Gastrocnemius medialis (tissue), 4 donors: Measurements from ENCODE around the gene MOBP. TPM values are rescaled to one million over a fixed set of nuclear protein-coding genes. Genes with fewer than 3 reads are reported as not detected.

Experiments
- ATAC-seq, 2 donors: fragments of 150-250 bp; one replicate each; pipeline ENCODE4 v1.9.1; 2016
- DNase-seq, 2 donors: peaks; one replicate each; pipeline ENCODE4 v3.0.0-alpha.2; 2019
- H3K27ac ChIP-seq, 4 donors: fragments of 200-600 bp; sonication (generic); 1 replicate in 1 of 4; 2 replicates in 3 of 4; pipeline ENCODE4 v1.5.1; 2016 to 2018; ENCODE audit warnings: mild to moderate bottlenecking in 2 of 4, moderate library complexity in 1 of 4
- H3K27me3 ChIP-seq, 3 donors: fragments of 200-600 bp; sonication (generic) in 2 of 3; 1 replicate in 1 of 3; 2 replicates in 2 of 3; pipeline versions ENCODE4 v1.5.1 to v1.6.0; 2016 to 2019; ENCODE audit warnings: mild to moderate bottlenecking in 1 of 3, moderate library complexity in 1 of 3
- H3K36me3 ChIP-seq, 2 donors: fragments of 200-600 bp; sonication (generic) in 1 of 2; one replicate each; pipeline ENCODE4 v1.5.1; 2017 to 2018
- H3K4me1 ChIP-seq, 2 donors: fragments of 200-600 bp; sonication (generic) in 1 of 2; one replicate each; pipeline ENCODE4 v1.5.1; 2016 to 2017; ENCODE audit warnings: mild to moderate bottlenecking in 2 of 2
- H3K4me3 ChIP-seq, 4 donors: fragments of 200-600 bp; sonication (generic) in 3 of 4; 1 replicate in 1 of 4; 2 replicates in 3 of 4; pipeline ENCODE4 v1.5.1; 2016 to 2019; ENCODE audit warnings: mild to moderate bottlenecking in 2 of 4
- H3K9me3 ChIP-seq, 3 donors: fragments of 200-600 bp; sonication (generic) in 2 of 3; 1 replicate in 1 of 3; 2 replicates in 2 of 3; pipeline ENCODE4 v1.5.1; 2016 to 2019
- POLR2A ChIP-seq, 2 donors: fragments of 450-650 bp; IDR thresholded peaks; one replicate each; pipeline ENCODE4 v1.6.1; 2017; ENCODE audit warnings: antibody characterized with exemption in 2 of 2, mild to moderate bottlenecking in 2 of 2, moderate library complexity in 2 of 2
- in situ Hi-C, 4 donors: fragments of 200-750 bp; cut with MboI; loops; one replicate each; pipeline versions ENCODE4 v1.15.0 to v1.8.0; 2017; ENCODE audit warnings: low sequenced_read_pairs in 4 of 4
- intact Hi-C: fragments of 100-400 bp; cut with DNase I; formaldehyde crosslinking; loops from one replicate; pipeline ENCODE4 v1.15.1; 2023; ENCODE audit warnings: low total_unique reads
- total RNA-seq, 4 donors: library from RNA; depleted of rRNA; stranded (reverse); fragments of >200 nt; gene quantifications; one replicate each; pipeline versions ENCODE4 v1.1.0 to v1.2.3, GENCODE V29; 2016
- TF ChIP-seq, protein P1 (sequence below), 5 experiments: fragments of 450-650 bp in 3 of 5; fragments of 200-600 bp in 2 of 5; sonication (generic) in 2 of 5; IDR thresholded peaks in 4 of 5; conservative IDR thresholded peaks in 1 of 5; 1 replicate in 4 of 5; 2 replicates in 1 of 5; pipeline ENCODE4 v1.5.1; 2016 to 2019; ENCODE audit warnings: antibody characterized with exemption in 5 of 5, mild to moderate bottlenecking in 3 of 5, moderate library complexity in 3 of 5

The MOBP gene
- total RNA-seq, 4 donors from 2014 or later = not detected

DNA sequence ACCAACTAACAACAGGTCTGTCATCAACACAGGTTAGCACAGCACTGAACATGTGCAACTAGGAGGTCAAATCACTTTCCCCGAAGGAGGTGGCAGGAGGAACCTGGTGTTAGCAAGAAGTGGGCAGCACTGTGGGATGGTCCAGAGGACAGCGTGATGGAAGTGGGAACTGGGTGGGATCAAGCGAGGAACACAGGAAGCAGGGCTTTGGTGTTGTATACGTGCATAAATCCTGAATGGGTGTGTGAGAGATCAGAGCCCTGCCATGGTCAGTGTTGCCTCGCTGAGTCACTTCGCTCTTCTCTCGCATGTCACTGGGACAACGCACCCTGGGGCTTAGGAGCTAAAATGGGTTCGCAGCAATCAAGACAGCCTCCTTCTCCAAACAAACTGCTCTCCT, 62.1 kb downstream of the MOBP start:
- intact Hi-C loops = no loop called here
- Histone ChIP-seq H3K9me3 (no peaks in the 10 kb centered on the region), H3K27ac (no peak overlapping the region), H3K4me3 (no peak overlapping the region), H3K36me3 (no peaks in the 10 kb centered on the region), H3K27me3 (no peaks in the 10 kb centered on the region), H3K4me1 (no peaks in the 10 kb centered on the region)
- ATAC-seq = no peak
- DNase-seq = no peak
- no peak for TF ChIP-seq POLR2A (IDR thresholded peaks at IDR 0.05)
- TF ChIP-seq, protein P1, sequence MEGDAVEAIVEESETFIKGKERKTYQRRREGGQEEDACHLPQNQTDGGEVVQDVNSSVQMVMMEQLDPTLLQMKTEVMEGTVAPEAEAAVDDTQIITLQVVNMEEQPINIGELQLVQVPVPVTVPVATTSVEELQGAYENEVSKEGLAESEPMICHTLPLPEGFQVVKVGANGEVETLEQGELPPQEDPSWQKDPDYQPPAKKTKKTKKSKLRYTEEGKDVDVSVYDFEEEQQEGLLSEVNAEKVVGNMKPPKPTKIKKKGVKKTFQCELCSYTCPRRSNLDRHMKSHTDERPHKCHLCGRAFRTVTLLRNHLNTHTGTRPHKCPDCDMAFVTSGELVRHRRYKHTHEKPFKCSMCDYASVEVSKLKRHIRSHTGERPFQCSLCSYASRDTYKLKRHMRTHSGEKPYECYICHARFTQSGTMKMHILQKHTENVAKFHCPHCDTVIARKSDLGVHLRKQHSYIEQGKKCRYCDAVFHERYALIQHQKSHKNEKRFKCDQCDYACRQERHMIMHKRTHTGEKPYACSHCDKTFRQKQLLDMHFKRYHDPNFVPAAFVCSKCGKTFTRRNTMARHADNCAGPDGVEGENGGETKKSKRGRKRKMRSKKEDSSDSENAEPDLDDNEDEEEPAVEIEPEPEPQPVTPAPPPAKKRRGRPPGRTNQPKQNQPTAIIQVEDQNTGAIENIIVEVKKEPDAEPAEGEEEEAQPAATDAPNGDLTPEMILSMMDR (IDR thresholded peaks at IDR 0.05 in 4 of 5, conservative IDR thresholded peaks at IDR 0.05 in 1 of 5) = no peak
- in situ Hi-C loops = no loop called here

DNA sequence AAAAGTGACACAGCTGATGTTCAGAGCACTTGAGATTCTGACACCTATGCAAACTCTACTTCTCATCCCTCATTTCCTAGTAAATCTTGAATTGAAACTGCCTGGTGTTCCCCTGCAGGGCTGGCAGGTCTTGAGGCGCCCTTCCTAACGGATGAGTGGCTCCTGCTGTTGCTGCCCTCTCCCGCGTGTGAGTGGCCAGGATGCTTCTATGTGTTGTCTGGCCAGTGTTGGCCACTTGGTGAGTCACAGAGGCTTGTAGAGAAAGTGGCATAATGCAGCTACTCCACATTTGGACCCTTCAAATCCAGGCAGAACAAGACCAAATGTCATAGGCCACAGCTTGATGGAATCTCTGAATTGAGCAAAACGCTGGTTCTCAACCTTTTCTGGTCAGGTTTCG, 63.6 kb downstream of the MOBP start:
- no peaks in the 10 kb centered on the region for H3K27me3 ChIP-seq
- H3K36me3 ChIP-seq = no peaks in the 10 kb centered on the region
- H3K27ac ChIP-seq = no peak overlapping the region
- H3K4me3 ChIP-seq = no peak overlapping the region
- H3K4me1 ChIP-seq = no peaks in the 10 kb centered on the region
- in situ Hi-C loops = no loop called here
- intact Hi-C loops = no loop called here
- ATAC-seq (no peak), DNase-seq (no peak)
- TF ChIP-seq, protein P1 (IDR thresholded peaks at IDR 0.05 in 4 of 5, conservative IDR thresholded peaks at IDR 0.05 in 1 of 5) = no peak
- no peak for TF ChIP-seq POLR2A (IDR thresholded peaks at IDR 0.05)
- no peaks in the 10 kb centered on the region for H3K9me3 ChIP-seq

DNA sequence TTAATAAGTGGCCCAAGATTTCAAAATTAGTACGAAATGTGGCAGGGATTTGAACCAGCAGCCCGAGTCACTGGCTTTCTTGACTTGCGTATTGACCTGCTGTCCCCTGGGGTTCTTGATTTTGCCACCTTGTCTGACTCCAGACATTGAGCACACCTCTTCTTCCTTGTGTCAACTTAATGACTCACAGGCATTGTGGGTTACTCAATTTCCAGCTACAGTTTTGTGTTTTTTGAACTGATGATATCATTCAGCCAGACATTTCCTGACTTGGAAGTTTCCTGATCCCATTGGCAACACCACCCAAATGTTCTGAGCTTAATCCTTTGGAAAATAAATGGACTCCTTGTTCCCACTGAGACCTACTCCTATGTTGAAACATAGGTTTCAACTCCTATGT, 64.2 kb downstream of the MOBP start:
- H3K27ac ChIP-seq = no peak overlapping the region
- DNase-seq (no peak), ATAC-seq (peak; percentile 23 to 41)
- no peak overlapping the region for H3K4me3 ChIP-seq
- in situ Hi-C loops (no loop called here), intact Hi-C loops (no loop called here)
- TF ChIP-seq, protein P1 (IDR thresholded peaks at IDR 0.05 in 4 of 5, conservative IDR thresholded peaks at IDR 0.05 in 1 of 5) = no peak
- no peak for TF ChIP-seq POLR2A (IDR thresholded peaks at IDR 0.05)
- H3K4me1 ChIP-seq = no peaks in the 10 kb centered on the region
- H3K9me3 ChIP-seq = no peaks in the 10 kb centered on the region
- H3K27me3 ChIP-seq = no peaks in the 10 kb centered on the region
- H3K36me3 ChIP-seq = no peaks in the 10 kb centered on the region

DNA sequence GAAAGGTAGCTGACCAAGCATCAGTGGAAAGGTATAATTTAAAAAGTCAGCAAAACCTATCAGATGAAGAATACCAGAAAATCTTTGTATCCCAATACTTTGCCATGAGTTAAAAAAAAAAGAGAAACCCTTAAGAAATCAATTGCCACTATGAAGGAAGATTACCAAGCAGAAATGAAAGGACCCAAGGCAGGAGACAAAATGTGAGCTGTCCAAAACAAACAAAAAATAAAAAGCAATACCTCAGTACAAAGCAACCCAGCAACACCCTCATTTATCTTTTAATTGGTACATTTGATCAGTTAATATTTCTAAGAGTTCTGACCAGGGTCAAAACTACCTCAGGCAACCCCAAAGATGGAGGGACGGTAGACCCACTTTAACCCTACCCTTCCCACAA, 65.3 kb downstream of the MOBP start:
- intact Hi-C loops (no loop called here), in situ Hi-C loops (no loop called here)
- H3K4me1 ChIP-seq = no peaks in the 10 kb centered on the region
- ATAC-seq = no peak
- H3K4me3 ChIP-seq = no peak overlapping the region
- no peaks in the 10 kb centered on the region for H3K36me3 ChIP-seq
- no peak for DNase-seq
- TF ChIP-seq POLR2A (IDR thresholded peaks at IDR 0.05) = no peak
- TF ChIP-seq, protein P1 (IDR thresholded peaks at IDR 0.05 in 4 of 5, conservative IDR thresholded peaks at IDR 0.05 in 1 of 5) = no peak
- no peaks in the 10 kb centered on the region for H3K9me3 ChIP-seq
- no peaks in the 10 kb centered on the region for H3K27me3 ChIP-seq
- H3K27ac ChIP-seq = no peak overlapping the region

DNA sequence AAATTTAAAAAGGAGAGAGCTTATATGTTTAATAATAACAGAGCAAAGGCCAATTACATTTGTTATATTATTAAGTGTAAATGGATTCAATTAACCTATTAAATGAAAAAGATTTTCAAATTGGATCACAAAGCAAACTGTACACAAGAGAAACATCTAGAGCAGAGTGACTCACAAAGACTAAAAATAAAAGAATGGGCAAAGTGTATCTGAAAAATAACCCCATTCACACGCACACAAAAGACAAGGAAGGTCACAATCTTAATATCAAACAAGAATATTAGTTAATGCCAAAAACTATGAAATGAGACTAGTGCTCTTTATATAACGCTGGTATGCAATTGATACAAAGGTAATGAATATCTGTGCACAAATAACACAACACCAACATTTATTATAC, 65.7 kb downstream of the MOBP start:
- TF ChIP-seq, protein P1 (IDR thresholded peaks at IDR 0.05 in 4 of 5, conservative IDR thresholded peaks at IDR 0.05 in 1 of 5) = no peak
- TF ChIP-seq POLR2A (IDR thresholded peaks at IDR 0.05) = no peak
- DNase-seq = no peak
- no peaks in the 10 kb centered on the region for H3K27me3 ChIP-seq
- no peak overlapping the region for H3K4me3 ChIP-seq
- in situ Hi-C loops = no loop called here
- no peaks in the 10 kb centered on the region for H3K4me1 ChIP-seq
- H3K9me3 ChIP-seq = no peaks in the 10 kb centered on the region
- intact Hi-C loops = no loop called here
- ATAC-seq = no peak
- H3K36me3 ChIP-seq = no peaks in the 10 kb centered on the region
- H3K27ac ChIP-seq = no peak overlapping the region
